Mesendoderm (in vitro differentiated cells): ENCODE measurements around the gene IKZF2.
A peak's percentile ranks its signal among the peaks of the same experiment; 100 is the strongest.

ENCODE experiments used
- DNase-seq: peaks from one replicate; pipeline ENCODE4 v3.0.0; 2013
- H2AK5ac ChIP-seq: 2 replicates; pipeline ENCODE4 v1.6.1; 2013; ENCODE audit warnings: low read length, inconsistent platforms
- H2BK120ac ChIP-seq: 2 replicates; pipeline ENCODE4 v1.6.1; 2013; ENCODE audit warnings: low read depth, mild to moderate bottlenecking, low read length, moderate library complexity, mixed read lengths
- H2BK15ac ChIP-seq: replicated peaks from 2 replicates; pipeline ENCODE4 v1.6.1; 2013; ENCODE audit warnings: low read depth, mild to moderate bottlenecking, moderate library complexity
- H2BK5ac ChIP-seq: 2 replicates; pipeline ENCODE4 v1.6.1; 2013; ENCODE audit warnings: low read length, inconsistent platforms
- H3K18ac ChIP-seq: 2 replicates; pipeline ENCODE4 v1.6.1; 2013; ENCODE audit warnings: mild to moderate bottlenecking, low read length, mixed read lengths
- H3K23ac ChIP-seq: one replicate; pipeline ENCODE4 v1.6.1; 2013; ENCODE audit warnings: low read length
- H3K27ac ChIP-seq: 2 replicates; pipeline ENCODE4 v1.5.1; 2013; ENCODE audit warnings: low read depth, mild to moderate bottlenecking, inconsistent platforms, low read length, moderate library complexity
- H3K27me3 ChIP-seq: 2 replicates; pipeline ENCODE4 v1.6.1; 2013; ENCODE audit warnings: low read length, control low read depth, mild to moderate bottlenecking, inconsistent platforms; ENCODE audit not compliant: insufficient read depth, poor library complexity
- H3K36me3 ChIP-seq: 2 replicates; pipeline ENCODE4 v1.6.1; 2013; ENCODE audit warnings: low read length, inconsistent platforms; ENCODE audit not compliant: control insufficient read depth, insufficient read depth
- H3K4ac ChIP-seq: one replicate; pipeline ENCODE4 v1.6.1; 2013; ENCODE audit warnings: low read depth, mild to moderate bottlenecking, low read length, moderate library complexity
- H3K4me1 ChIP-seq: 2 replicates; pipeline ENCODE4 v1.6.1; 2013; ENCODE audit warnings: low read depth, low read length, inconsistent platforms; ENCODE audit not compliant: control insufficient read depth
- H3K4me2 ChIP-seq: 2 replicates; pipeline ENCODE4 v1.6.1; 2013; ENCODE audit warnings: low read length
- H3K4me3 ChIP-seq: 2 replicates; pipeline ENCODE4 v1.5.1; 2013; ENCODE audit warnings: mild to moderate bottlenecking, low read length
- H3K56ac ChIP-seq: one replicate; pipeline ENCODE4 v1.6.1; 2013; ENCODE audit warnings: low read length
- H3K79me1 ChIP-seq: 2 replicates; pipeline ENCODE4 v1.6.1; 2013; ENCODE audit warnings: low read length, inconsistent platforms
- H3K79me2 ChIP-seq: 2 replicates; pipeline ENCODE4 v1.6.1; 2013; ENCODE audit warnings: mild to moderate bottlenecking, low read length; ENCODE audit not compliant: control insufficient read depth, insufficient read depth
- H3K9ac ChIP-seq: 2 replicates; pipeline ENCODE4 v1.6.1; 2013; ENCODE audit warnings: low read length, inconsistent platforms
- H4K5ac ChIP-seq: one replicate; pipeline ENCODE4 v1.6.1; 2013; ENCODE audit warnings: low read length
- H4K8ac ChIP-seq: one replicate; pipeline ENCODE4 v1.6.1; 2013; ENCODE audit warnings: low read depth, mild to moderate bottlenecking, control low read depth, low read length, moderate library complexity
- WGBS: extraction: QIAGEN DNeasy Blood & Tissue Kit; methylation state at CpG from one replicate; pipeline ENCODE4 v1.1.7; 2013; ENCODE audit warnings: low lambda C conversion rate, missing lambda C conversion rate; ENCODE audit not compliant: insufficient coverage; ENCODE audit errors: extremely low coverage; 5-methylcytosine and 5-hydroxymethylcytosine counted together

Gene IKZF2

DNA sequence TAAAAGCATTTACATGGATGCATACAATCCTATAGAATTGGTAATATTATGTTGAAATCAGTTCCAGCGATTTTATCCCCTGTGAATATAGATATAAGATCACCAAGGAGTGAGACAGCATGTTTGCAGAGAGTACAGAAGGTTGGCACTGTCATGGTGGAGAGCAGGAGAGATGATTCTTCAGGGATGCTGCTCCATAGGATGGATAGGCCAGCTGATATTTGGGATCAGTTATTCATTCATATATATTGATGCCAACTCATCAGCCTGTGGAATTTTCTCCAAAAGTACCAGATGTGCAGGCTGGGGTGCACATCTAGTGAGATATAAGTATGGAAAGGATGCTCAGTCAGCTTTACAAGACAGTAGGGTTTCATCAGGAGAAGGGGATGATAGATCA lies 139.9 kb downstream of the IKZF2 start:
- H3K4ac ChIP-seq: no peak overlapping the region
- H3K23ac ChIP-seq: no peak overlapping the region
- no peak overlapping the region for H3K18ac ChIP-seq
- no peak overlapping the region for H3K56ac ChIP-seq
- H3K4me1 ChIP-seq: no peaks in the 10 kb centered on the region
- no peaks in the 10 kb centered on the region for H3K79me1 ChIP-seq
- H3K4me2 ChIP-seq: no peak overlapping the region
- H4K8ac ChIP-seq: no peak overlapping the region
- H3K27ac ChIP-seq: no peak overlapping the region
- no peaks in the 10 kb centered on the region for H3K36me3 ChIP-seq
- no peak for DNase-seq
- H2BK5ac ChIP-seq: no peak overlapping the region
- H3K27me3 ChIP-seq: no peaks in the 10 kb centered on the region
- no peak overlapping the region for H3K9ac ChIP-seq
- H2BK15ac ChIP-seq: no peak overlapping the region
- no peak overlapping the region for H4K5ac ChIP-seq
- no peak overlapping the region for H2AK5ac ChIP-seq
- no peak overlapping the region for H3K4me3 ChIP-seq
- WGBS: no CpG with 5 or more reads among the region's 1 CpG
- H2BK120ac ChIP-seq: no peak overlapping the region
- no peaks in the 10 kb centered on the region for H3K79me2 ChIP-seq

- no peak overlapping the region for H2BK120ac ChIP-seq
- H3K4me1 ChIP-seq: no peaks in the 10 kb centered on the region
- no peak overlapping the region for H3K9ac ChIP-seq
- no peak overlapping the region for H4K5ac ChIP-seq
- no peak overlapping the region for H3K56ac ChIP-seq
- H4K8ac ChIP-seq: no peak overlapping the region
- no CpG with 5 or more reads among the region's 1 CpG for whole genome bisulfite sequencing
- no peaks in the 10 kb centered on the region for H3K79me2 ChIP-seq
- H3K27ac ChIP-seq: no peak overlapping the region
- H3K4ac ChIP-seq: no peak overlapping the region
- H3K18ac ChIP-seq: no peak overlapping the region
- H2BK5ac ChIP-seq: no peak overlapping the region
- H2BK15ac ChIP-seq: no peak overlapping the region
- no peak overlapping the region for H2AK5ac ChIP-seq
- no peak for DNase-seq
- no peaks in the 10 kb centered on the region for H3K36me3 ChIP-seq
- no peak overlapping the region for H3K4me2 ChIP-seq
- H3K79me1 ChIP-seq: no peaks in the 10 kb centered on the region
- no peaks in the 10 kb centered on the region for H3K27me3 ChIP-seq
- no peak overlapping the region for H3K23ac ChIP-seq
- H3K4me3 ChIP-seq: no peak overlapping the region
Measured at GRCh38 chr2:213010106-213010779, 141.2 kb downstream of the IKZF2 start.

GRCh38 chr2:213007290-213007838 lies 144.0 kb downstream of the IKZF2 start:
- peak; percentile 5 for DNase-seq
- Histone ChIP-seq H2BK15ac (no peak overlapping the region), H3K56ac (no peak overlapping the region), H4K8ac (no peak overlapping the region), H3K9ac (no peak overlapping the region), H3K36me3 (no peaks in the 10 kb centered on the region), H3K23ac (no peak overlapping the region), H3K27me3 (no peaks in the 10 kb centered on the region), H3K4me3 (no peak overlapping the region), H3K79me2 (no peaks in the 10 kb centered on the region), H3K79me1 (no peaks in the 10 kb centered on the region), H3K4me1 (no peaks in the 10 kb centered on the region), H2AK5ac (no peak overlapping the region), H2BK5ac (no peak overlapping the region), H4K5ac (no peak overlapping the region), H3K27ac (no peak overlapping the region), H3K18ac (no peak overlapping the region), H2BK120ac (no peak overlapping the region), H3K4me2 (no peak overlapping the region), H3K4ac (no peak overlapping the region)
- WGBS: no CpG with 5 or more reads among the region's 5 CpGs

DNA sequence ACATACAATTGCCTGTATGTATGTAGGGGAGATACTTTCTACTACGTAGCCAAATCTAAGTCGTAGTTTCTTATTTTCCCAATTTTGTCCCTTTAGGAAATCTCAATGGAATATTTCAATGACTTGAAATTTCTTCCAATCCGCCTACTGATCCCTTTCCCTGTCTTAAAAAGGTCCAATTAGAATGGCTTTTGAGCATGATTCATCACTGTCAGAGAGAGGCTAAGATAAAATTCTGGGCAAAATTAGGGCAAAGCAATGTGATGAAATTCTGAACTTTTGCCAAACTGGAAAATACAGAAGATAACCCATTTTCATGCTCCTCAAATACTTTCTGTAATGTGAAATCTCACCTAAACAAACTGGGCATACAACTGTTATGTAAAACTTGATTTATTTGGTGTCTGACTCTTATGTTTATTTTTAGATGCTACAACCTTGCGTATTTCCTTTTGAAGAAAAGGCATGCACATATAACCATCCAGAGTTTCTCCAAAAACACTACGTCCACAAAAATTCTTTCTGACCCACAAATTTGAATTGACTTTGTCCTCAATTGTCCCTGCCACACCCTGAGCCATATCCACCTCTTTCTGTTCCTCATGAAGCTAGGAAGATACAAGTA lies 147.1 kb downstream of the IKZF2 start:
- no peak for DNase-seq
- Histone ChIP-seq H3K4me3 (no peak overlapping the region), H4K5ac (no peak overlapping the region), H3K56ac (no peak overlapping the region), H3K27me3 (no peaks in the 10 kb centered on the region), H3K23ac (no peak overlapping the region), H3K27ac (no peak overlapping the region), H3K4me1 (no peaks in the 10 kb centered on the region), H2BK15ac (no peak overlapping the region), H3K9ac (no peak overlapping the region), H3K4me2 (no peak overlapping the region), H3K4ac (no peak overlapping the region), H3K79me2 (no peaks in the 10 kb centered on the region), H3K36me3 (no peaks in the 10 kb centered on the region), H3K18ac (no peak overlapping the region), H2AK5ac (no peak overlapping the region), H3K79me1 (no peaks in the 10 kb centered on the region), H2BK5ac (no peak overlapping the region), H4K8ac (no peak overlapping the region), H2BK120ac (no peak overlapping the region)
- WGBS: no CpG with 5 or more reads among the region's 5 CpGs

DNA sequence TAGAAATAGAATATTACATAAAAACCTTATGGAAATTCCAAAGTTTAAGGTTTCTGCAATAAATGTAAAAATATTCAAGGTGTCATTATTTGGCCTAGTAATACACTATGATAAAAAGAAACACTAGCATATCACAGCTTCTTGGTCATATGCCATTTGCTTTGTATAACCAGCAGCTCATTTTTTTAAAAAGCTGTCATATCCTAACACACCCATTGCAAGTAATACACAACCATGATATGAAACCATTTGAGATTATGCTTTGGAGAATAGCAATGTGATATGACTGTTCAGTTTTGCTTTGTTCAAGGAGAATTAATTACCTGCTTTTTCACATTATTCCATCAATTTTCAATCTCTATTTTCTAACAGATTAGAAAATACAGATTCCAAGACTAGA lies 149.0 kb downstream of the IKZF2 start:
- Histone ChIP-seq H3K4me1 (no peaks in the 10 kb centered on the region), H4K8ac (no peak overlapping the region), H2BK120ac (no peak overlapping the region), H3K23ac (no peak overlapping the region), H3K18ac (no peak overlapping the region), H3K79me2 (no peaks in the 10 kb centered on the region), H2BK5ac (no peak overlapping the region), H4K5ac (no peak overlapping the region), H2BK15ac (no peak overlapping the region), H3K9ac (no peak overlapping the region), H3K79me1 (no peaks in the 10 kb centered on the region), H3K4me2 (no peak overlapping the region), H3K56ac (no peak overlapping the region), H3K4me3 (no peak overlapping the region), H3K4ac (no peak overlapping the region), H2AK5ac (no peak overlapping the region), H3K27me3 (no peaks in the 10 kb centered on the region), H3K36me3 (no peaks in the 10 kb centered on the region), H3K27ac (no peak overlapping the region)
- DNase-seq: no peak
